Astrocyte (in vitro differentiated cells and primary cell): ENCODE data around the gene CSTF1. TPM values are rescaled to one million over a fixed set of nuclear protein-coding genes. Genes with fewer than 3 reads are reported as not detected.
"Not testable (repeated sequence)": the region's sequence is repeated elsewhere in the genome, so short reads cannot be mapped to it uniquely, and the experiment has no call there.

Experiments used
- DNase-seq: peaks from one replicate; pipeline ENCODE4 v3.0.0-alpha.2; 2010; ENCODE audit warnings: low read depth
- FAIRE-seq: peaks from 2 replicates; lab custom pipeline; 2011; peaks lifted over from hg19 to GRCh38; lab: Jason Lieb, UNC
- H2AFZ ChIP-seq: 2 replicates; pipeline ENCODE4 v1.6.0; 2012; ENCODE audit warnings: low read depth, low read length, inconsistent platforms
- H3K27ac ChIP-seq: 2 replicates; pipeline ENCODE4 v1.5.1; 2011; ENCODE audit warnings: low read depth, low read length, inconsistent platforms
- H3K27me3 ChIP-seq: 2 replicates; pipeline ENCODE4 v1.6.0; 2011; ENCODE audit warnings: low read length, inconsistent platforms; ENCODE audit not compliant: insufficient read depth
- H3K36me3 ChIP-seq: 2 replicates; pipeline ENCODE4 v1.5.1; 2011; ENCODE audit warnings: low read length, inconsistent platforms; ENCODE audit not compliant: insufficient read depth
- H3K4me1 ChIP-seq: 2 replicates; pipeline ENCODE4 v1.5.1; 2011; ENCODE audit warnings: low read length, inconsistent platforms; ENCODE audit not compliant: insufficient read depth
- H3K4me2 ChIP-seq: 2 replicates; pipeline ENCODE4 v1.6.0; 2012; ENCODE audit warnings: low read length, inconsistent platforms
- H3K4me3 ChIP-seq: 2 replicates; pipeline ENCODE4 v1.5.1; 2011; ENCODE audit warnings: low read depth, mild to moderate bottlenecking, low read length, inconsistent platforms; ENCODE audit not compliant: insufficient read depth
- H3K79me2 ChIP-seq: 2 replicates; pipeline ENCODE4 v1.6.0; 2012; ENCODE audit warnings: mild to moderate bottlenecking, low read length, inconsistent platforms; ENCODE audit not compliant: insufficient read depth
- H3K9ac ChIP-seq: 2 replicates; pipeline ENCODE4 v1.6.0; 2012; ENCODE audit warnings: mild to moderate bottlenecking, low read length, inconsistent platforms
- H3K9me3 ChIP-seq: 2 replicates; pipeline ENCODE4 v1.5.1; 2012; ENCODE audit warnings: low read depth, mild to moderate bottlenecking, low read length, inconsistent platforms; ENCODE audit not compliant: insufficient read depth
- H4K20me1 ChIP-seq: 2 replicates; pipeline ENCODE4 v1.6.0; 2012; ENCODE audit warnings: low read length, inconsistent platforms; ENCODE audit not compliant: insufficient read depth
- H3K27ac Mint-ChIP-seq: one replicate; pipeline ENCODE4 v1.8.0; 2021; ENCODE audit warnings: mild to moderate bottlenecking, mixed read lengths; ENCODE audit not compliant: unreplicated experiment
- H3K27me3 Mint-ChIP-seq: one replicate; pipeline ENCODE4 v1.8.0; 2021; ENCODE audit warnings: low read depth, mixed read lengths; ENCODE audit not compliant: unreplicated experiment
- H3K36me3 Mint-ChIP-seq: one replicate; pipeline ENCODE4 v1.8.0; 2021; ENCODE audit warnings: low read depth, mixed read lengths; ENCODE audit not compliant: unreplicated experiment
- H3K4me1 Mint-ChIP-seq: one replicate; pipeline ENCODE4 v1.8.0; 2021; ENCODE audit warnings: low read depth, mixed read lengths; ENCODE audit not compliant: unreplicated experiment
- H3K4me3 Mint-ChIP-seq: one replicate; pipeline ENCODE4 v1.8.0; 2021; ENCODE audit warnings: mild to moderate bottlenecking, moderate library complexity, mixed read lengths; ENCODE audit not compliant: unreplicated experiment
- H3K9me3 Mint-ChIP-seq: one replicate; pipeline ENCODE4 v1.8.0; 2021; ENCODE audit warnings: mild to moderate bottlenecking, mixed read lengths; ENCODE audit not compliant: unreplicated experiment
- EZH2 ChIP-seq: IDR thresholded peaks from 2 replicates; pipeline ENCODE4 v1.6.1; 2012; ENCODE audit warnings: mild to moderate bottlenecking, low read length, inconsistent platforms; ENCODE audit not compliant: insufficient read depth
- total RNA-seq: library from RNA; stranded (reverse); gene quantifications from 2 replicates; pipeline ENCODE4 v1.2.1, GENCODE V29; 2021
- TF ChIP-seq, protein P1 (sequence below): IDR thresholded peaks from 2 replicates; pipeline ENCODE4 v1.5.1; 2011; ENCODE audit warnings: low read depth, mild to moderate bottlenecking, inconsistent platforms, low read length, moderate library complexity; ENCODE audit not compliant: insufficient read depth

Gene CSTF1
- total RNA-seq, 1 donor from 2014 or later, result 30.3 TPM

DNA sequence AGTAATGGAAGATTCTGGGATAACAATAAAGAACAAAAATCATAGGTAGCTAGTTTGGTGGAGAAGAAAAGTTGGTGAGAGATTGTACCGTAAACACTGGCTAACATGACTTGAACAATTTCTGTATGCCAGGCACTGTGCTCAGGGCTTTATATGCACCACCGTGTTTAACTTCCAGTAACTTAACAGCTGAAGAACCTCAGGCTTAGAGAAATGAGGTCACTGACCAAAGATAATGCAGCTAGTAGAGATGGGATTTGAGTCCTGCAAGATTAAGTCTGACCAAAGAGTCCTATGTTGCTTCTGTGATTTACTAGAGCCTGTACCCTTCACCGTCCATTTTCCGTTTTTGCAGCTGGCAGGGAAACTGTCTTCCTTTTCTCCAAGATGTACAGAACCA, 2.7 kb downstream of the CSTF1 start:
- no peaks in the 10 kb centered on the region for H3K27me3 Mint-ChIP-seq
- no peak for FAIRE-seq

DNA sequence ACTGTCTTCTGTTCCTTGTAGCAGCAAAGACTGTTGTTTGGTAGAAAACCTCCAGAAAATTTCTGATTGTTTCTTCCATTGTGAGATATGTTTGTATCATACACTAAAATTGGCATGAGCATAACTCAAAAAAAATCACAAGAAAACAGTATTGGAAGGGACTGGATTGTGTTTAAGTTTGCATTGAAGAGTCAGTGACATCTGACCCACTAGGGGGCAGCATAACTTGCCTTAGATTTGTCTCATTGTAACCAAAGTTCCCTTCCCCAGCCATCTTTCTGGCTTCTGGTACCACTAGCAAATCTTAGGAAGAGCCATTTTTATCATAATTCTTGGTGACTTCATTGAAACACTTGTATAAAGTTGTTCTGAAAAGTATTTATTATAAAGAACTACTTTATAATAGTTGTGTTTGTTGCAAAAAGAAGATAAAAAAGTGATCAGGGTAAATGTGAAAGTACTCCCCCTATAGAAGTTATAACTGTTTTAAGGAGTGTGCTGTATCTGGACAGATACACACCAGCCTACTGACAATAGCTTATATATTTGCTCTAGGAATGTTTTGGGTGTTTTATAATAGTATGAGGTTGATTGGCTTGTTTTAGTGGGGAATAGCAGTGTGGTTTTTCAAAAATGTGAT, 7.7 kb downstream of the CSTF1 start:
- no peak overlapping the region for H3K27ac ChIP-seq
- H3K4me3 ChIP-seq, result no peak overlapping the region
- no peak for TF ChIP-seq EZH2
- TF ChIP-seq, protein P1, sequence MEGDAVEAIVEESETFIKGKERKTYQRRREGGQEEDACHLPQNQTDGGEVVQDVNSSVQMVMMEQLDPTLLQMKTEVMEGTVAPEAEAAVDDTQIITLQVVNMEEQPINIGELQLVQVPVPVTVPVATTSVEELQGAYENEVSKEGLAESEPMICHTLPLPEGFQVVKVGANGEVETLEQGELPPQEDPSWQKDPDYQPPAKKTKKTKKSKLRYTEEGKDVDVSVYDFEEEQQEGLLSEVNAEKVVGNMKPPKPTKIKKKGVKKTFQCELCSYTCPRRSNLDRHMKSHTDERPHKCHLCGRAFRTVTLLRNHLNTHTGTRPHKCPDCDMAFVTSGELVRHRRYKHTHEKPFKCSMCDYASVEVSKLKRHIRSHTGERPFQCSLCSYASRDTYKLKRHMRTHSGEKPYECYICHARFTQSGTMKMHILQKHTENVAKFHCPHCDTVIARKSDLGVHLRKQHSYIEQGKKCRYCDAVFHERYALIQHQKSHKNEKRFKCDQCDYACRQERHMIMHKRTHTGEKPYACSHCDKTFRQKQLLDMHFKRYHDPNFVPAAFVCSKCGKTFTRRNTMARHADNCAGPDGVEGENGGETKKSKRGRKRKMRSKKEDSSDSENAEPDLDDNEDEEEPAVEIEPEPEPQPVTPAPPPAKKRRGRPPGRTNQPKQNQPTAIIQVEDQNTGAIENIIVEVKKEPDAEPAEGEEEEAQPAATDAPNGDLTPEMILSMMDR, result peak; percentile 88
- DNase-seq (peak; percentile 46), FAIRE-seq (peak; percentile 23)
- Mint-ChIP-seq H3K27ac (no peak overlapping the region), H3K4me1 (no peaks in the 10 kb centered on the region), H3K4me3 (no peak overlapping the region), H3K9me3 (no peaks in the 10 kb centered on the region), H3K27me3 (no peaks in the 10 kb centered on the region), H3K36me3 (peaks cover 8% of the 10 kb centered on the region)
- peaks cover 30% of the 10 kb centered on the region for H3K79me2 ChIP-seq
- peaks cover 17% of the 10 kb centered on the region for H4K20me1 ChIP-seq
- H2AFZ ChIP-seq, result no peak overlapping the region
- H3K9ac ChIP-seq, result no peak overlapping the region
- peaks cover 76% of the 10 kb centered on the region for H3K36me3 ChIP-seq
- H3K4me2 ChIP-seq, result no peak overlapping the region
- no peaks in the 10 kb centered on the region for H3K27me3 ChIP-seq
- no peaks in the 10 kb centered on the region for H3K9me3 ChIP-seq
- no peaks in the 10 kb centered on the region for H3K4me1 ChIP-seq

More for the DNA sequence above, 2.7 kb downstream of the CSTF1 start:
- Histone ChIP-seq H3K27me3 (no peaks in the 10 kb centered on the region), H3K36me3 (peaks cover 45% of the 10 kb centered on the region), H2AFZ (no peak overlapping the region), H3K4me2 (no peak overlapping the region), H3K27ac (no peak overlapping the region), H3K9me3 (no peaks in the 10 kb centered on the region), H3K9ac (no peak overlapping the region), H3K4me1 (peaks cover 18% of the 10 kb centered on the region), H3K4me3 (no peak overlapping the region), H4K20me1 (peaks cover 11% of the 10 kb centered on the region), H3K79me2 (peaks cover 52% of the 10 kb centered on the region)
- H3K36me3 Mint-ChIP-seq, result peaks cover 2% of the 10 kb centered on the region
- DNase-seq, result no peak
- no peaks in the 10 kb centered on the region for H3K9me3 Mint-ChIP-seq
- no peak overlapping the region for H3K4me3 Mint-ChIP-seq
- H3K4me1 Mint-ChIP-seq, result peaks cover 13% of the 10 kb centered on the region
- H3K27ac Mint-ChIP-seq, result no peak overlapping the region
- TF ChIP-seq, protein P1, result no peak
- TF ChIP-seq EZH2, result no peak

GRCh38 chr20:56403465-56403864, 11.0 kb downstream of the CSTF1 start:
- H3K9me3 Mint-ChIP-seq, result no peaks in the 10 kb centered on the region
- Histone ChIP-seq H3K36me3 (peaks cover 62% of the 10 kb centered on the region), H3K4me2 (no peak overlapping the region), H3K4me3 (no peak overlapping the region), H2AFZ (no peak overlapping the region), H4K20me1 (peaks cover 16% of the 10 kb centered on the region), H3K4me1 (no peaks in the 10 kb centered on the region), H3K27ac (no peak overlapping the region), H3K9me3 (no peaks in the 10 kb centered on the region), H3K79me2 (peaks cover 25% of the 10 kb centered on the region), H3K27me3 (no peaks in the 10 kb centered on the region), H3K9ac (no peak overlapping the region)
- no peaks in the 10 kb centered on the region for H3K4me1 Mint-ChIP-seq
- FAIRE-seq (no peak), DNase-seq (no peak)
- H3K27me3 Mint-ChIP-seq, result no peaks in the 10 kb centered on the region
- no peak for TF ChIP-seq EZH2
- H3K36me3 Mint-ChIP-seq, result peaks cover 10% of the 10 kb centered on the region
- H3K27ac Mint-ChIP-seq, result no peak overlapping the region
- H3K4me3 Mint-ChIP-seq, result no peak overlapping the region

- H3K36me3 Mint-ChIP-seq, H3K27me3 Mint-ChIP-seq, H2AFZ ChIP-seq, H4K20me1 ChIP-seq, H3K27ac Mint-ChIP-seq, H3K9me3 ChIP-seq, H3K27me3 ChIP-seq, H3K27ac ChIP-seq, H3K4me3 Mint-ChIP-seq, H3K4me3 ChIP-seq, H3K4me2 ChIP-seq, FAIRE-seq, H3K9ac ChIP-seq, H3K4me1 ChIP-seq, H3K9me3 Mint-ChIP-seq, H3K4me1 Mint-ChIP-seq, DNase-seq: not testable (repeated sequence)
- Histone ChIP-seq H3K79me2 (peaks cover 23% of the 10 kb centered on the region), H3K36me3 (peaks cover 46% of the 10 kb centered on the region)
Measured at GRCh38 chr20:56405356-56405755, 12.9 kb downstream of the CSTF1 start.
